HG03135 (cell line): ENCODE results near the gene CC2D2A.
"Not testable (repeated sequence)": the region's sequence is repeated elsewhere in the genome, so short reads cannot be mapped to it uniquely, and the experiment has no call there.

Experiments used
- ATAC-seq: cut with Tn5 transposase; IDR thresholded peaks from one replicate; pipeline ENCODE4 v1.9.1; 2021; ENCODE audit warnings: mild to moderate bottlenecking, moderate library complexity; ENCODE audit not compliant: unreplicated experiment

The CC2D2A gene

DNA sequence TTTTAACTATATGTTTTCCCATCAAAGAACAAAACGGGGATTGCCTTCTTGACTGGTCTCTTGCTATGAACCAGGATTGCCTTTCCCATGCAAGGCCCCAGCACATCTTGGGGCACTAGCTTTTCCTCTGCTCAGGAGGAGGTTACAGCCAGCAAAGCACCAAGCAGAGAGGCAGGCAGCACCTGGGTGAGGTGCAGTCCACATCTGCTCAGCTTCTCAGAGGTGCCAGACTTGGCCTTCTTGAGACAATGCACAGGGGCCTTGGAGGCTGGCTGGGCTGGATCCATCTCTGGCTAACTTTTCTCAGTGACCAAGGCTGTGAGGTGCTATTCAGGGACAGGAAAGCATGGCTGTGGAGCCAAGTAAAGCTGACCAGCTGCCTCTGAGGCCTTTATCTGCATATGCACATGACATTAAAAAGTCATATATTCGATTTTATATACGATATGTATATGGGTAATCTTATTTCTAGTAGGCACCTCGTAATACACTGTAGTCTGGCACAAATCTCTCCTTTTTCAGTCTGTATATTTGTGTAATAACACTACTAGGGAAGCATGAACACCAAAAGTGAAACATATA, 86.9 kb downstream of the CC2D2A start:
- ATAC-seq: no peak

DNA sequence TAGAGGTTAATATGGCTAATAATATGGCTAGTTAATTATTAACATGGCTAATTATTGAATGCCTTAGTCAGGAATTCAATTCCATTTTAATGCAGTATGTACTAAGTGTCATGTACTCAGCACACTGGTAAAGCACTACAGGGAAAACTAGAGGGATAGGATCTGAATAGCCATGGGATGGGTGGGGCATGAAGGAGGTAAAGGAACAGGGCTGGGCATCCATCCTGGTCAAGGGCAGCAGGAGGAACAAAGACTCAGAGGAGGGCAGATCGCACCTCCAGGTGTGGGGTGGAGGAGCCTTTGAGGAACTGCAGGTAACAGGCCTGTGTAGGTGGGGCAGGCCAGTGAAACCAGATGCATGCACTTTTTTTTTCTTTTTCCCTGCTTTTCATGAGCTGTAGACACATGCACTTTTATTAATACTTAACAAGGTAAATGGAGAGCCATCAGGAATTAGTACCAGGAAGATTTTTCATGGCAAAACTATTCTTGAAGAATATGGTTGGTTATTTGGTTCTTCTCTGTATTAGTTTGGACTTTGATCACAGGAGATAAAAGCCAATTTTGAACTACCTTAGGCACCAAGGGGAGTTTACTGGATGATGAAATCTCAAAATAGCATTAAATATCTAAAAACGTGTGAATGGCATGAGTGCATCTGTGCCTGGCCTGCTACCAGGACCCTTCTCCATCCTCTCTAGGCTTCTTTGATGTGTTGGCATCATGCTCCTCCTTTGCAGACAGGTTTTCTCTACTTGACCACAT, 88.3 kb downstream of the CC2D2A start:
- no peak for ATAC-seq

DNA sequence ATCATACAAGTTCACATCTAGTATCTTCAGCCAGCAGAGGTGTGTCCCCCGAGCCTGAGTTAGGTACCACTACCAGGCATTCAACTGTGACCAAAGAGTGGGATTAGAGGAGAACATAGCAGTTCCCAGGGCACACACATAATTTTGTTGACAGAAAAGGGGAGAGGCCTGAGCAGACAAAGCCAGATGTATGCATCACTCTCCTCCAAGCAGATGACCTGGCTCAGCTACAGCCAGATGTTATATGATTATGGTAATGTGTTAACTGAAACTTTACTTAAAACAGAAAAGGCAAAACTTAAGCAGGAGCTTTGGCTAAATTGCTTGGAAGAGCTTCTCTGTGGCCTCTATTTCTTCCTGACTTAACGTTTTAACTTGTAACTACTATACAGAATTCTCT, 88.9 kb downstream of the CC2D2A start:
- no peak for ATAC-seq

DNA sequence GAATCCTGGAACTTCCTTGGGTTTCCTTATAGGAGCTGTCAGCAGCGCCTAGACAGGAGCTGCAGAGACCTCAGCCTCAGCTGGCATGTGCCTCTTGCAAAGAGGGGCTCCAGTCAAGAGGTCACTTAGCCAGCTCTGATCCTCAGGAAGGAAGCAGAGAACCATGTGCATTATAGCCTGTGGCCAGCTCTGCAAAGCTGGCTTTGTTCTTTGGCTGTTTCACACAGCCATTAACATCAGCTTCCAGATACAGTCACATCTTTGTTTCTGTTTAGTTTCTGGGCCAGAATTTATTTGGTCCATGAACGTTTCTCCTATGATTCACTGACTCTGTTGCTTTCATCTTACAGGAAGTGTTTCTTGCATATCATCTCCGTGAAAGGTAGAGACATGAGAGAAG, 92.4 kb downstream of the CC2D2A start:
- no peak for ATAC-seq

DNA sequence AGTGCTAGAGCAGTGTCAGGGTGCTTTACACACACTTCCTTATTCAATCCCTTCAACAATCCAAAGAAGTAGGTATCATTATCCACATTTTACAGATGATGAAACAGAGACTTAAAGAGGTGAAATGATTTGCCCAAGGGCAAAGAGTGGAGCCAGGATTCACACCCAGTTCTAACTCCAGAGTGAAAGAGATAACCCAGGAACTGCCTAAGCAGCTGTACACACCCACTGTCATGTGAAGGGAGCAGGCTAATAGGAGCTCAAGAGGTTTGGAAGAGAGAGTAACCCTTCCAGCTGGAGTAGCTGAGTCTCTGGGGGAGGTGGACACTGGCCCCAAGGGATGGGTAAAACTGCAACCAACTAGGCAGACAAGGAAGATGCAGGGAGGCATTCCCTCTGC, 92.9 kb downstream of the CC2D2A start:
- no peak for ATAC-seq

DNA sequence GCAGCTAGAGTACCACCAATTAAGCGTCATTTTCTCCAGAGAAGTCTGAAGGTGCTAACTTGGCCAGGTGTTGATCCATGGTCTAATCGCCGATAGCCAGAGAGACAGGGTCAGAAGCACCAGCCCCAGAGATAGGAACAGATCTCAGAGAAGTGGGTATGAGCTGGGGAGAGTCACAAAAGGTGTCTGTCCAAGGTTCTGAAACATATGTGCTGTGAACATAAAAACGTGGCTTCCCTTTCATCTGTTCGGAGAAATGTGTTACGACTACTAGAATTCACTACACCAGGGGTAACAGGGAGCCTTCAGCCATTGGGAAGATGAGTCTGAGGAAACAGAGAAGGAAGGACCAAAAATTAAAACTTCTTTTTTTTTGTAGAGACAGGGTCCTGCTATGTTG, 94.2 kb downstream of the CC2D2A start:
- no peak for ATAC-seq

DNA sequence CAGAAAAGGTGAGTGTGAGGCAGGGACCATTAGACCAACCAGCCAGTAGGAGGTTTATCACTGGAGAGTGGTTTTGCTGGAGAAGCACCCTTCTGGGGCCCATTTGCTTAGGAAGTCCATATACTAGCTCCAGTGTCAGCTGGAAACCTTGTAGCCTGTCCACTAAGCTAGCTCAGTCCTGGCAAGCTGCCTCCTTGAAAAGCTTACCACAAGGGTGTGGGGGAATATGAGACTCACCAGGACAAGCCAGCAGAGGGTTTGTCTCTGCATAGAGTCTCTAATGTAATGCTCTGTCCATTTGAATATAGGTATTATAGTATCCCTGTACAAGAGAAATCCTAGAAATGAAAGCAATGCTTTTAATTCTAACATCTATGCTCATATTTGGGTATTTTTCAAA, 99.1 kb downstream of the CC2D2A start:
- ATAC-seq: no peak

DNA sequence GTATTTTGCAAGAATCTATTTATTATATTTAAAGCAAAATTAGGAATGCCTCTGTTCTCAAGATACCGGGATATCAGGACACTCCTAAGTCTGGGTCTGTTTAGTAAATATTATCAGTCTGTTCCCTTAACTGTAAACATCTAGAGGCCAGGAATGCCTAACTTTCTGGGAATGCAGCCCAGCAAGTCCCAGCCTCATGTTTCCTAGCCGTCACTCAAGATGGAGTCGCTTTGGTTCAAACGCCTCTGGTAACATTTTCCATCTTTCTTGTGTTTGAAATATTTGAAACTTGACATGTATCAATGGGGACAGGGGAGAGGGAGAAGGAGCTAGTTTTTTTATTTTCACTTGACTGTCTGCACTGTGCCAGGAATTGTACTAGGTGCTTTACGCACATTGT, 100.1 kb downstream of the CC2D2A start:
- no peak for ATAC-seq

DNA sequence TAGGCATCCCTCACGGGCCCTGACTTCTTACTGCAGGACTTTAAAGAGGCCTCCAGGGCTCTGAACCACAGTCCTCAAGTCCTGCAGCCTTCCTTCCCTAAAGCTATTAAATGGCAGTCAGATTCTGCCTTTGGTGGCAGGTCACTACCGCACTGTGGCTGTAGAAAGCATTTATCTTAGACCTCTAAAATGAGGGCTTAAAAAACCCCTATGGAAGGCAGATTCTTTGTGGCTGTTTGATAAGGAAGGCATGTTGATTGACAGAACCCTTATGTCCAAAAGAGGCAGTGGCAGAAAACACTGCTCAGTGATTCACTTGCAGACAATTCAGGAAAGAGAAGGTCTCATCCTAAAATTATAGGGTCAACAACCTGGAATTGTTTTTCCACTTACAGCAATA, 106.3 kb downstream of the CC2D2A start:
- no peak for ATAC-seq

DNA sequence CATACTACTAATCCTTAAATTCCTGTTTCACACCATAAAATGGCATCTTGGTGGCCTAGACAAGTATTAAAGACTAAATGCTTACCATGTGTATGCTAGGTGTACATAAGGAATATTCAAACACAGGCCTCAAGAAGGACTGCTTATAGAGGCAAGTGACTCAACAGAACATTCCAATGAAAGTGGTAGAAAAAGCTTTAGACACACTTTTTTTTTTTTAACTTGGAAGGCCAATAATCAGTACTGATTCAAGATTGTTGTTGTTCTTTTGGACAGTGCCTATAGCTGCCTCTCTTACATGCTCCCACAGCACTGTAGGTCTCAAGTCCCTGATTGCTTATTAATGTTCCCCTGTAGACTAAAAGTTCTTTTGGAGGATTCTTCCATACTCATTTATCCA, 107.8 kb downstream of the CC2D2A start:
- ATAC-seq: no peak

DNA sequence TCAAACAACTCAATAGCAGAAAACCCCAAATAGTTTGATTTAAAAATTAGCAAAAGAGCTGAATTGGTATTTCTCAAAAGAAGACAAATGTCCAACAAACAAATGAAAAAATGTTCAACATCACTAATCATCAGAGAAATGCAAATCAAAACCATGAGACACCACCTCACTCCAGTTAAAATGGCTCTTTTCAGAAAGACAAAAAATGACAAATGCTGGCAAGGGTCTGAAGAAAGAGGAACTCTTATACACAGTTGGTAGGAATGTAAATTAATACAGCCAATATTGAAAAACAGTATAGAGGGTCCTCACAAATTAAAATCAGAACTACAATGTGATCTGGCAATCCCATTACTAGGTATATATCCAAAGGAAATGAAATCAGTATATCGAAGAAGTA, 115.1 kb downstream of the CC2D2A start:
- ATAC-seq: no peak

DNA sequence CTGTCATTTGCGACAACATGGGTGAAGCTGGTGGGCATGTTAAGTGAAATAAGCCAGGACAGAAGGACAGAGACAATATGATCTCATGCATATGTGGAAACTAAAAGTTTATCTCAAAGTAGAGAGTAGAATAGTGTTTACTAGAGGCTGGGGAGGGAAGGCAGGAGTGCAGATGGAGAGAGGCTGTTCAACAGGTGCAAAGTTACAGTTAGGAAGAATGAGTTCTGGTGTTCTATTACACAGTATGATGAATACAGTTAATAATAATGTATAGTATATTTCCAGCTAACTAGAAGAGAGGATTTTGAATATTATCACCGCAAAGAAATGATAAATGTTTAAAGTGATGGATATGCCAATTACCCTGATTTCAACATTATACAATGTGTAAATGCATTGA, 115.6 kb downstream of the CC2D2A start:
- ATAC-seq: no peak

DNA sequence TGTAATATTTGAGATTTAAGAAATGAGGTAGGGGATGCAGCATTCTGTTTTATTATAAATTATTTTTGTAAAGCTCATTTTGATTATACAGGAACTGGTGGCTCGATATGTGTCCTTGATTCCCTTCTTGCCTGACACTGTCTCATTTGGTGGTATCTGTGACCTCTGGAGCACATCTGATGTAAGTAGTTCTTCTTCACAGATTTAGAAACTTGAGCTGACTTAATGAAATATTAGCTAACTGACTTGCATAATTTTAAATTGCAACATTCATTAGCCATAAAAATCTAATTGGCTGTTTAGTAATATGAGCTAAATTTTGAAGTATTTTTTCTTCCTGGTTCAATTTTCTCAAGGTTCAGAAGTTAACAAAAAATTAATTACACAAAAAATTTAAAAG, 116.4 kb downstream of the CC2D2A start:
- no peak for ATAC-seq

DNA sequence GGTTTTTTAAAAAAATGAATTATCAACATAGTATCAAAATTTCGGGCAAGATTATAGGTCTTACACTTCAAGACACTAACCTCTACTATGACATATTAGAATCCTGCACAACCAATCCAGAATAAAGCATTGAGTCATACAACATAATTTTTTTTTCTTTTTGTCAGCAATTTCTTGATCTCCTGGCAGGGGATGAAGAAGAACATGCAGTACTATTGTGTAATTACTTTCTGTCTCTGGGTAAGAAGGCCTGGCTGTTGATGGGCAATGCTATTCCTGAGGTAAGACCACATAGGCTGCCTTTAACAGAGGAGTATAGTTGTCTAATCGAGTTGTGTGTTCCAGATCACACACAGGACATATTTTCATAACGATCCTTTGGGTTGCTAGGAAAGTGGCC, 118.0 kb downstream of the CC2D2A start:
- no peak for ATAC-seq

DNA sequence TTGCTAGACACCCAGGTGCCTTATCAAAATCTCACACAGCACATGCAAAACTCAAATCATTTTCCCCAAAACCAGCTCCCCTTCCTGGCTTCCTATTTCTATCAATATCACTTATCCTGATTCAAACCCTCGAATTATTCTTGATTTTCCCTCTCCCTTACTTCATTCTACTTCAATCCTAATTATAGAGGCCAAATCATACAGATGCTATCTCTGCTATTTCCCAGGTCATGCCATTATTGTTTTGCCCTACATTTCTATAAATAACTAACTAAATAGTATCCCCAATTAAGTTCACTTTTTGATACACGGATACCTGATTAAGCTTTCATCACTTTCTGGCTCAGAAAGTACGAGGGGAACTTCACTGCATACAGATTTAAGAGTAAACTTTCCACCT, 123.1 kb downstream of the CC2D2A start:
- ATAC-seq: no peak

DNA sequence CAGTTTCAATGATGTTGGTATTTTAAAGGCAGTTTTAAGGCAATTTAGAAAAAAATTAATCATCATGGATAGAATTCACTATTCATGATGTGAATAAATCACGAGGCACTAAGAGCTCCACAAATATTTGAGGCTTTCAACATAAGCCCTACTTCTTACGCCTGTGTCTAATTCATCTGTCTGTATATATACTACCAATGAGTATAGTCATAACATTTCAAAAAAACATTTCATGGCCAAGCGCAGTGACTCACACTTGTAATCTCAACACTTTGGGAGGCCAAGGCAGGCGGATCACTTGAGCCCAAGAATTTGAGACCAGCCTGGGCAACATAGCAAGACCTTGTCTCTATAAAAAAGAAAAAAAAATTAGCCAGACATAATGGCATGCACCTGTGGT, 129.0 kb downstream of the CC2D2A start:
- no peak for ATAC-seq

DNA sequence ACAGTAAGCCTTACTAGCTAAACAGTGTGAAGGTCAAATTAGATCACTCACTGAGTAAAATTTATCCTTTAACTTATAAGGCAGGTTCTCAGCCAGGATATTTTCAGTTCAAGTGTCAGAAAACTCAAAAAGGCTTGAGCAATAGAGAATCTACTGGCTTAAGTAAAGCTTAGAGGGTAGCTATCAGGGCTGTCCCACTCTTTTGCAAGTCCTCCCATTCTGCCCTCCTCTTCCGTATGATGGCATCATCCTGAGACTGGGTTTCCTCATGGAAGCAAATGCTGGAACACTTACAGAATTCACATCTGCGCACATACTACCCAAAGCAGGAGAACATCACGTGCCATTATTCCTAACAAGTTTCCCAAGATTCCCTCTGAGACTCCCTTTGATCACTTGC, 130.5 kb downstream of the CC2D2A start:
- ATAC-seq: no peak

DNA sequence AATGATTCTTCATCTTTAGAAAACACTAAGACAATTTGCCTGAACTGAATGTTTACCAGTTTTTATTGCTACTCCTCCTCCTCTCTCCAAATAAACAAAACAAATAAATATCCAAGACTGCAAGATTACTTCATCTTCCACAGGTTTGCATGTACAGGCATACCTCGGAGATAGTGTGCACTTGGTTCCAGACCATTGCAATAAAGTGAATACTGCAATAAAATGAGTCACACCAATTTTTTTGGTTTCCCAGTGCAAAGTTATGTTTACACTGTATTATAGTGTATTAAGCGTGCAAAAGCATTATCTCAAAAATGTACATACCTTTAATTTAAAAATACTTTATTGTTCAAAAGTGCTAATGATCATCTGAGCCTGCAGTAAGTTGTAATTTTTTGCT, 132.2 kb downstream of the CC2D2A start:
- no peak for ATAC-seq

DNA sequence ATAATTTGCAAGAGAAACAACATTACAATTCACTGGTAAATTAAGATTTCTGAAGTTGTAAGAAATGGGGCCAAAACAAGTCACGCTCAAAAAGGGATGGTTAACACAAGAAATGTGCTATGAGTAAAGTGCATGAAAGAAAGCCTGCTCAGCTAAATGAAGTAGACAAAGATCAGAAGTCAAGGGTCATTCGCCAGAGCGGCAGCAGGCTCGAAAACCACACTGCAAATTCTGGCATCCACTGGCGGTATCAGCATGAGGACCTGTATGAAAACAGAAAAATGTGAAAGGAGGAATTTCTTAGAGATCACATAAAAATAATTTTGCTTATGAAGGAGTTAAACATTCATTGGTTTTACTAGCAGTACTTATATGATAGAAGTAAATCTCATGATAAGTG, 135.9 kb downstream of the CC2D2A start:
- no peak for ATAC-seq

DNA sequence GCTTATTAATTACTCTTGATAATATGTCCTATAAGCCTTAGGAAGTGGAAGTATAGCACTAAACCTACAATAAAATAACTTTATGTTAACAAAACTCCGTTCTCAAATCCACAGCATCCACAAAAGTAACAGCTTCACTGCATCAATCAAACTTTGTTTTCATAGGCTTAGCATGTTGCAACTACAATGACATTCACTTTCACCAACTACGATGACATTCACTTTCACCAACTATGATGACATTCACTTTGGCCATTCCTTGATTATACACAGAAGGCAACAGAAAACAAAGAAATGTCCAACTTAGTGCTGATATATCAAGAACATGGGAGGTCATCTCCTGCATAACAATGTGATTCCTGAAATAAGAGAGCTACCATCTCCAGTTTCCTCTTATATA, 141.2 kb downstream of the CC2D2A start:
- ATAC-seq: no peak

DNA sequence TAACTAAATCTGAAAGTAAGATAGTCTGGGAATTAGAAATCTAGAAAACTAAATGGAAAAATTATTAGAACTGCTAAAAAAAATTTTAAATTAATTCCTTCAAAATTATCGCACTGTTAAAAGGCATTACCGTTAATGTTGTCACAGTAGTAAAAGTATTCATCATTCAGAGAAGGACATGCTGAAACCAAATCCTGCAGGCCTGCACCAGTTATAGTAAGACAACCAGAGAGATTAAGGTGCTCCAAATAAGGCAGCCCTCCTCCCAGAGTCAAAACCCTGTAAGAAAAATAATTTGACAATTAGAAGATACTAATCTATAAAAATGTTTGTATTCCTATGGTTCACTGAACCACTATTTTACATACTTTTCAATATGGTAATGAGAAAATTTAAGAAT, 142.5 kb downstream of the CC2D2A start:
- no peak for ATAC-seq

DNA sequence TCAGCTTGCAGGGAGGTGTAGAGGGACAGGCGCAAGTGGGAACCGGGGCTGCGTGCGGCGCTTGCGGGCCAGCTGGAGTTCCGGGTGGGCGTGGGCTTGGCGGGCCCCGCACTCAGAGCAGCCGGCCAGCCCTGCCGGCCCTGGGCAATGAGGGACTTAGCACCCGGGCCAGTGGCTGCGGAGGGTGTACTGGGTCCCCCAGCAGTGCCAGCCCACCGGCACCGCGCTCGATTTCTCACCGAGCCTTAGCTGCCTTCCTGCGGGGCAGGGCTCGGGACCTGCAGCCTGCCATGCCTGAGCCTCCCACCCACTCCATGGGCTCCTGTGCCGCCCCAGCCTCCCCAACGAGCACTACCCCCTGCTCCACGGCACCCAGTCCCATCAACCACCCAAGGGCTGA, 145.2 kb downstream of the CC2D2A start:
- ATAC-seq: not testable (repeated sequence)

DNA sequence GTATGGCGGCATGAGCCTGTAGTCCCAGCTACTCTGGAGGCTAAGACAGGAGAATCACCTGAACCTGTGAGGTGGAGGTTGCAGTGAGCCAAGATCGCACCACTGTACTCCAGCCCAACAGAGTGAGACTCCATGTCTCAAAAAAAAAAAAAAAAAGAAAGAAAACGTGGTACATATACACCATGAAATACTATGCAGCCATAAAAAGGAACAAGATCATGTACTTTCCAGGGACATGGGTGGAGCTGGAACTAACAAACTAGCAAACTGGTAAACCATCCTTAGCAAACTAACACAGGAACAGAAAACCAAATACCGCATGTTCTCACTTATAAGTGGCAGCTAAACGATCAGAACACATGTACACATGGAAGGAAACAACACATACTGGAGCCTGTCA, 147.7 kb downstream of the CC2D2A start:
- ATAC-seq: not testable (repeated sequence)
